SK-N-MC (cell line): ENCODE results near the gene ASIC2.

Experiments
- EZH2 ChIP-seq: fragments of 200-600 bp; sonication (generic); IDR thresholded peaks from one replicate; pipeline ENCODE4 v1.6.1; 2017; ENCODE audit warnings: antibody characterized with exemption
- FOXP2 ChIP-seq: optimal IDR thresholded peaks from 2 replicates; pipeline ENCODE3; 2011; ENCODE audit warnings: mild to moderate bottlenecking, moderate library complexity; ENCODE audit not compliant: insufficient read depth; ENCODE audit errors: extremely low read length, control extremely low read depth
- POLR2AphosphoS5 ChIP-seq: IDR thresholded peaks from 2 replicates; pipeline ENCODE4 v1.6.1; 2012; ENCODE audit warnings: mild to moderate bottlenecking, low read depth, low read length, borderline replicate concordance

DNA sequence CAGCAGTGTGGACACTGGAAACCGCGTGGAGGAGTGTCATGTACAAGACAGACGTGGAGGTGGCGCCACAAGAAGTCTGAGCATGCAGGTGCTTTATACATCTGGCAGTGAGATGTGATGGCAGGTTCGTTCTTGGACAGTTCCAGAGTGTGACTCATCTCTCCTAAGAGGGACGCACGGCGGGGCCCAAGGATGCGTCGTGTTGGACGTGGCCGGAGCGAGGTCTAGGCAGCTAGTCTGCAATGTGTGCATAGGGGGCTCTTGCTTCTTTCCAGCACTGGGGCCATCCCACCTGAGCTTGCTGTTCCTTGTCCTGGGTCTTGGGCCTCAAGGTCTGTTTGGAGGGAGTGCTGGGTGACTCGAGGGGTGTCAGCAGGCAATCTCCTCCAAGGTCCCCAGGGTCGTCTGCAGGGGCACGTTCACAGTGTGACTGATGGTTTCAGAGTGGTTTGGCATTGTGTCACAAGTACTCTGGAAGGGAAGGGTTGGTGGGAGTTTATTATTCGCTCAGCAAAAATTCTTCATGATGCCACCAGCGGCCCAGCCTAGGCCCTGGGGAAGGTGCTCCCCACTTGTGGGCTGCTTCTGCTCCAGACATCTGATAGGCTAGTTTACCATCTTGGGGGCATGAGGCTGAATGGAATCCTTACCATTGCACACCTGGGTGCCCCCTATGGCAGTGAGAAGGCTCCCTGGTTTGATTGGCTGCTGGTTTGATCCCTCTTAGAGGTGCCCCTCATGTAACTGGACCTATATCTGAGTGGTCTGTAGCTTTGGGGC lies 279.3 kb downstream of the ASIC2 start:
- TF ChIP-seq POLR2AphosphoS5 (no peak), EZH2 (no peak), FOXP2 (no peak)
